ENCODE data around the gene C16orf92.

DNA sequence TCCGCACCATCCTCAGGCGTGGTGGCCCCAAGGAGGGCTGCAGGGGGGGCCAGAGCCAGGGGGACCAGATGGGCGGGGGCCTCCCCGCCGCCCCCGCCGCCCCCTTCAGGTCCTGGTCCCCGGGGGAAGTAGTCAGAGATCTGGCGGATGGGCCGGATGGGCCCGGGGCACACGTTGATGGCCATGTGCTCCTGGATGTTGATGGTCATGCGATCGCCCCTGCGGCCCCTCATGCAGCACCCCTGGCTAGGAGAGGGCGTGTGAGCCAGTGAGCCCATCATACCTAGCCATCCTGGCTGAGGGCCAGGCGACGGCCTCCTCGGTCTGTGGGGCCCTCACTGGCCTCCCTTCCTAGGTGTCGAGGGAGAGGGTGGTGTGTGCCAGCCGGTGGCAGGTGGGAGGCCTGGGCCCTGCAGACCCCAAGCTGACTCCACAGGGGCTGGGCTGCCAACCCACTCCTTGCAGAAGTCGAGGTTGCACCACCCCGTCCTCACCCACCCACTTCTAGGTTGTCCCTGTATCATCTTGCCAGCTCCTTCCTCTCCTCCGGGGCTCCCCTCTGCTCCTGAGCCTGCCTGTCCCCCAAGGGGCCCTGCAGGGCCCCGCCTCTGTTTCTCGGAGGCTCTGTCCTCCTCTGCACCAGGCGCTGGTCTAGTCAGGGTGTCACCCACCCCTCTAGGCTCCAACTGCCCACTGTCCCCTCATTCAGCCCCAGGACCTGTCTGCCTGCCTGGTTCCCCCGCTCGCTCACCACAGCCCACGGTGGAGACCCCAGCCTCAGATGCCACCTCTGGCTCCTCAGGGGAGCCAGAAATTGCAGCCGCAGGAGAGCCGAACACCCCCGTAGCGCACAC, 12.8 kb upstream of the C16orf92 start:
- TF ChIP-seq, protein P1, sequence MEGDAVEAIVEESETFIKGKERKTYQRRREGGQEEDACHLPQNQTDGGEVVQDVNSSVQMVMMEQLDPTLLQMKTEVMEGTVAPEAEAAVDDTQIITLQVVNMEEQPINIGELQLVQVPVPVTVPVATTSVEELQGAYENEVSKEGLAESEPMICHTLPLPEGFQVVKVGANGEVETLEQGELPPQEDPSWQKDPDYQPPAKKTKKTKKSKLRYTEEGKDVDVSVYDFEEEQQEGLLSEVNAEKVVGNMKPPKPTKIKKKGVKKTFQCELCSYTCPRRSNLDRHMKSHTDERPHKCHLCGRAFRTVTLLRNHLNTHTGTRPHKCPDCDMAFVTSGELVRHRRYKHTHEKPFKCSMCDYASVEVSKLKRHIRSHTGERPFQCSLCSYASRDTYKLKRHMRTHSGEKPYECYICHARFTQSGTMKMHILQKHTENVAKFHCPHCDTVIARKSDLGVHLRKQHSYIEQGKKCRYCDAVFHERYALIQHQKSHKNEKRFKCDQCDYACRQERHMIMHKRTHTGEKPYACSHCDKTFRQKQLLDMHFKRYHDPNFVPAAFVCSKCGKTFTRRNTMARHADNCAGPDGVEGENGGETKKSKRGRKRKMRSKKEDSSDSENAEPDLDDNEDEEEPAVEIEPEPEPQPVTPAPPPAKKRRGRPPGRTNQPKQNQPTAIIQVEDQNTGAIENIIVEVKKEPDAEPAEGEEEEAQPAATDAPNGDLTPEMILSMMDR (IDR thresholded peaks at IDR 0.05; ENCODE audit: low read length): no peak
- TF ChIP-seq EZH2 (IDR thresholded peaks at IDR 0.05; ENCODE audit: borderline replicate concordance, low read length): no peak
